AG09309 (cell line): ENCODE data around the gene SMG1.

ENCODE experiments used
- DNase-seq: peaks from one replicate; pipeline ENCODE4 v3.0.0-alpha.2; 2010; ENCODE audit warnings: low read depth
- H3K4me3 ChIP-seq: 2 replicates; pipeline ENCODE4 v1.5.1; 2011; ENCODE audit warnings: mild to moderate bottlenecking, low read depth, low read length, moderate library complexity; ENCODE audit not compliant: control insufficient read depth
- TF ChIP-seq, protein P1 (sequence below): IDR thresholded peaks from 2 replicates; pipeline ENCODE4 v1.5.1; 2011; ENCODE audit warnings: mild to moderate bottlenecking, low read depth, low read length, inconsistent platforms; ENCODE audit not compliant: insufficient read depth, control insufficient read depth; ENCODE audit errors: missing control alignments

Gene SMG1

DNA sequence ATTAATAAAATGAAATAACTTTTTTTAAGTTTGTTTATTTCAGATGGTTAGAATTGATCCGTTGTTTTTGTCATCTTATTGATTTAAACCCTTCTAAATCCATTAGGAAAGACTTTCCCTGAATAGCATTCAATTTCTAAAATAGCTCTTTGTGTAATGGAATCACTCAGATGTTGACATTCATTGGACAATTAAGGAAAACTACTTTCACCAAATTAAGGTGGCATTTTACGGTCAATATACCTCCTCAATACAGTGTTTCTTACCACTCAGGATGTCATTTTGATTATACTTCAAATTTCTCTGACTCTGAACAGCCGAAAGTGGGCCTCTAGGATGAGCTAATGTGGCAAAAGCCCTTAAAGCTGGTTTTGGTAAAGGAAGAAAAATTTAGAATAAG is 126.7 kb downstream of the SMG1 start:
- peak overlapping the region; percentile 90 for H3K4me3 ChIP-seq
- no peak for DNase-seq
- TF ChIP-seq, protein P1, sequence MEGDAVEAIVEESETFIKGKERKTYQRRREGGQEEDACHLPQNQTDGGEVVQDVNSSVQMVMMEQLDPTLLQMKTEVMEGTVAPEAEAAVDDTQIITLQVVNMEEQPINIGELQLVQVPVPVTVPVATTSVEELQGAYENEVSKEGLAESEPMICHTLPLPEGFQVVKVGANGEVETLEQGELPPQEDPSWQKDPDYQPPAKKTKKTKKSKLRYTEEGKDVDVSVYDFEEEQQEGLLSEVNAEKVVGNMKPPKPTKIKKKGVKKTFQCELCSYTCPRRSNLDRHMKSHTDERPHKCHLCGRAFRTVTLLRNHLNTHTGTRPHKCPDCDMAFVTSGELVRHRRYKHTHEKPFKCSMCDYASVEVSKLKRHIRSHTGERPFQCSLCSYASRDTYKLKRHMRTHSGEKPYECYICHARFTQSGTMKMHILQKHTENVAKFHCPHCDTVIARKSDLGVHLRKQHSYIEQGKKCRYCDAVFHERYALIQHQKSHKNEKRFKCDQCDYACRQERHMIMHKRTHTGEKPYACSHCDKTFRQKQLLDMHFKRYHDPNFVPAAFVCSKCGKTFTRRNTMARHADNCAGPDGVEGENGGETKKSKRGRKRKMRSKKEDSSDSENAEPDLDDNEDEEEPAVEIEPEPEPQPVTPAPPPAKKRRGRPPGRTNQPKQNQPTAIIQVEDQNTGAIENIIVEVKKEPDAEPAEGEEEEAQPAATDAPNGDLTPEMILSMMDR, result no peak

GRCh38 chr16:18797746-18798145 is 128.5 kb downstream of the SMG1 start:
- TF ChIP-seq, protein P1, result no peak
- H3K4me3 ChIP-seq, result no peak overlapping the region
- DNase-seq, result no peak

- no peak for DNase-seq
- no peak overlapping the region for H3K4me3 ChIP-seq
- TF ChIP-seq, protein P1, result no peak
Measured at GRCh38 chr16:18796377-18796776, 129.8 kb downstream of the SMG1 start.

DNA sequence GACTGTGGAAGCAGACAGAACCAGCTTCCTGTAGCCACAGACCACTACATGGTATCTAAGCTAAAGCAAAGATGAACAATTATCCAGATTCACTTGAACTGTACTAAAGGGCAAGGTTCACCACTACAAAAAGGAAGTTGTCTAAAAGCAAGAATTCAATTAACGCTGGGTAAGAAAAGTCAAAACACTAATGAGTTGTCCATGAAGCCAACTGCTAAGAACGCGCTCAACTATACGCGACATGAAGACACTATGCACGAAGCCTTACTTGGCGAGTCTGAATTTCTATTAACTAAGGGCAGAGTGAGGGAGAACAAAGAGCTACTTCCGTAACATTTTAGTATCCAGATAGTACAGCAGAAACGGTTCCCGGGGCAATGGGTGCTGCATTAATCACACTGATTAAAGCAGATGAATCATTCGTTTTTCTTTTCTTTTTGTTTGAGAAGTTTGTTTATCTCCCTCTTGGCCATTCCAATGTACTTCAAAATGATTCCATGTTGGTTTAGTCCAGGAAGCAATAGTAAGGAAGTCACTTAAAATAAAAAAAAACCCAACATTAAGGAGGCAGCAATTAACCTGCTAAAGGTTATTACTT is 133.3 kb downstream of the SMG1 start:
- no peak for DNase-seq
- TF ChIP-seq, protein P1, result no peak
- no peak overlapping the region for H3K4me3 ChIP-seq

DNA sequence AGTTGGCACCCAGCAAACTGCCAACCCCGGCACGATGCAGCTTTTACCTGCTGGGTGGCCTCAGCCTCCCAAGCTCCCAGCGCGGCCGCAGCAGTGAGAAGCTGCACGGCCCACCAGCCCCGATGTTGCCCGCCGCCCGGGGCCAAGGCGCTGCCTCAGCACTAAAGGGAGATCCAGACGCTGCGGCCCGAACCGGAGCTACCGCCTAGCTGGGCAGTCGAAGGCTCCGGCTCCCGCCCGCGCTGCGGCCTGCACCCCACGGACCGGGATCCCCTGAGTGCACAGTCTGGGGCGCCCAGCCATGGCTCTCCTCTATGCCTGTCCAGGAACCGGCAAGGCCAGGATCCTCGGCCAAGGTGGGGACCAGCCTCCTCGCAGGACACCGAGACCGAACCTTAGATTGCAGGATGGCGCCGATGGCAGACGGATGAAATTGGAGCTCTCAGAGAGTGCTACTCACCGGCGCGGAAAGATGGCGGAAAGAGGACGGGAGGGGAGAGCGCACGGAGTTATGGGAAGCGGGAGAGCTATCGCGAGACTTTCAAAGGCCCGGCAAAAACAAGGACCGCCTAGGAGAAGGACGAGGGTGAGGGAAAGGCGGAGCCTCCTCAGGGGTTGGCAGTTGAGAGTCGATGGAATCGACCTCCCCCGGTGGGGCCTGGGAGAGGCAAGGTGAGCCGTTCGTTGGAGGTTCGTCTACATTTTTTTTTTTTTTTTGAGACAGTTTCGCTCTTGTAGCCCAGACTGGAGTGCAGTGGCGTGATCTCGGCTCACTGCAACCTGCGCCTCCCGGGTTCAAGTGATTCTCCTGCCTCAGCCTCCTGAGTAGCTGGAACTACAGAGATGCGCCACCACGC is 136.1 kb downstream of the SMG1 start, which contains the start of gene RPS15A:
Gene RPS15A (minus strand): TSS at position 485 of the 857 bp plus-strand sequence. CDS start 1,221 bp downstream, outside the sequence.
- TF ChIP-seq, protein P1, result no peak
- peak within 1 kb of the TSS; percentile 58 for H3K4me3 ChIP-seq
- DNase-seq, result peak; percentile 89

- H3K4me3 ChIP-seq, result peak overlapping the region; percentile 58
- TF ChIP-seq, protein P1, result no peak
- no peak for DNase-seq
Measured at GRCh38 chr16:18789515-18789849, 136.7 kb downstream of the SMG1 start.
